Esophagus (tissue), 2 donors: ENCODE measurements around the gene NUDT4B. TPM values are rescaled to one million over a fixed set of nuclear protein-coding genes. Genes with fewer than 3 reads are reported as not detected.
"Not testable (repeated sequence)": the region's sequence is repeated elsewhere in the genome, so short reads cannot be mapped to it uniquely, and the experiment has no call there.

Experiments used
- H3K27ac ChIP-seq, 2 donors: one replicate each; pipeline ENCODE4 v1.5.1; 2013; ENCODE audit warnings: low read depth in 2 of 2, mild to moderate bottlenecking in 2 of 2, inconsistent platforms in 1 of 2, low read length in 1 of 2, moderate library complexity in 1 of 2
- H3K27me3 ChIP-seq, 2 donors: one replicate each; pipeline ENCODE4 v1.6.1; 2013; ENCODE audit warnings: low read length in 2 of 2, control low read depth in 1 of 2, mild to moderate bottlenecking in 1 of 2; ENCODE audit not compliant: insufficient read depth in 2 of 2, control insufficient read depth in 1 of 2
- H3K36me3 ChIP-seq, 2 donors: one replicate each; pipeline ENCODE4 v1.6.1; 2013; ENCODE audit warnings: low read length in 1 of 2; ENCODE audit not compliant: control insufficient read depth in 2 of 2, insufficient read depth in 2 of 2
- H3K4me1 ChIP-seq, 2 donors: one replicate each; pipeline ENCODE4 v1.6.1; 2013; ENCODE audit warnings: low read length in 1 of 2; ENCODE audit not compliant: control insufficient read depth in 2 of 2, insufficient read depth in 2 of 2
- H3K4me3 ChIP-seq, 2 donors: one replicate each; pipeline ENCODE4 v1.5.1; 2013; ENCODE audit warnings: low read length in 2 of 2, mild to moderate bottlenecking in 2 of 2, low read depth in 1 of 2, moderate library complexity in 1 of 2
- H3K9me3 ChIP-seq, 2 donors: one replicate each; pipeline ENCODE4 v1.6.1; 2013; ENCODE audit warnings: mild to moderate bottlenecking in 2 of 2, low read depth in 1 of 2, low read length in 1 of 2, moderate library complexity in 1 of 2; ENCODE audit not compliant: control insufficient read depth in 2 of 2, insufficient read depth in 1 of 2
- WGBS, 2 donors: extraction: QIAGEN DNeasy Blood & Tissue Kit; methylation state at CpG; one replicate each; pipeline ENCODE4 v1.1.7; 2013; 5-methylcytosine and 5-hydroxymethylcytosine counted together
- polyA plus RNA-seq, 2 donors: library from polyadenylated mRNA; stranded (reverse); fragments of 200-250 nt; gene quantifications; one replicate each; pipeline ENCODE4 v1.2.3, GENCODE V29; 2013
- donor health status: healthy with polysubstance abuse.
- donor health status: Bipolar disorder and iron deficiency.

NUDT4B gene
- polyA plus RNA-seq, 2 donors: 0.08 to 0.92 TPM

GRCh38 chr1:148716966-148717520 is 31.5 kb upstream of the NUDT4B start:
- H3K9me3 ChIP-seq, H3K36me3 ChIP-seq, H3K27ac ChIP-seq, H3K27me3 ChIP-seq, H3K4me1 ChIP-seq, H3K4me3 ChIP-seq: not testable (repeated sequence)
- WGBS, 2 donors: no CpG with 5 or more reads among the region's 1 CpG

DNA sequence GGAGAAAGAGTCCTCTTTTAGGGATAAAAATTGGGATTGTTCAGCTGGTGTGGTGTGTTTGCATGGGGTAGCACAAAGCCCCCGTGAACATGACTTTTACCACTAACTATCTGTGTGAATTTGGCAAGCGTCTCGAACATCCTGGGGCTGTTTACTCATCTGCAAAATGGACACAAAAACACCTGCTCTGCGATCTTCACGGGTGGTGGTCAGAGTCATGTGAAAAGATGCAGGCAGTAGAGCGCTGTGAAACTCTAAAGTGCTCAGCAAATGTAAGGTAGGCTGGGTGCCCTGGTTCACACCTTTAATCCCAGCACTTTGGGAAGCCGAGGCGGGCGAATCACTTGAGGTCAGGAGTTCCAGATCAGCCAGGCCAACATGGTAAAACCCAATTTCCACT is 27.7 kb upstream of the NUDT4B start:
- no CpG with 5 or more reads among the region's 9 CpGs for WGBS, 2 donors
- not testable (repeated sequence) for H3K4me1 ChIP-seq, H3K9me3 ChIP-seq, H3K27ac ChIP-seq, H3K27me3 ChIP-seq, H3K4me3 ChIP-seq, H3K36me3 ChIP-seq

DNA sequence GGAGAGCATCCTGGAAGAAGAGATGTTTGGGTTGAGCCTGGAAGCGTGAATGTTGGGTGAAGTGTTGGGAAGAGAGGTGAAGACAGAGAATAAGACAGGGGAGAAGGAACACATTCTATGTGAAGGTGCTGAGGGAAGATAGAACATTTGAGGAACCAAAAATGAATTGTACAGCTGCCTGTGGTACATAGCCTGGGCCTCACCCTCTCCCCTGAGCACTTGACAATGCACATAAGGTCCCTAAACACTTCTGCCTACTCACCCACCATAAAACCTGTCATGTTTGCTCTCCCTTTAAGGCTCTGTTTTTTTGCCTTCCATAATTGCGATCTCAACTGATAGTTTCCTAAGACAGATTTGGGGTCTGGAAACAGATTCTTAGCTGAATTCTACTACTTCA is 25.8 kb upstream of the NUDT4B start:
- no CpG with 5 or more reads among the region's 2 CpGs for WGBS, 2 donors
- H3K4me1 ChIP-seq, H3K4me3 ChIP-seq, H3K27me3 ChIP-seq, H3K27ac ChIP-seq, H3K36me3 ChIP-seq, H3K9me3 ChIP-seq: not testable (repeated sequence)

GRCh38 chr1:148723515-148723914 is 25.1 kb upstream of the NUDT4B start:
- H3K27me3 ChIP-seq, H3K4me3 ChIP-seq, H3K4me1 ChIP-seq, H3K9me3 ChIP-seq, H3K27ac ChIP-seq, H3K36me3 ChIP-seq: not testable (repeated sequence)
- no CpG with 5 or more reads among the region's 3 CpGs for WGBS, 2 donors

GRCh38 chr1:148724872-148725271 is 23.7 kb upstream of the NUDT4B start:
- not testable (repeated sequence) for H3K27ac ChIP-seq, H3K9me3 ChIP-seq, H3K4me3 ChIP-seq, H3K27me3 ChIP-seq, H3K36me3 ChIP-seq, H3K4me1 ChIP-seq
- WGBS, 2 donors: no CpG with 5 or more reads among the region's 3 CpGs

- no CpG with 5 or more reads among the region's 2 CpGs for WGBS, 2 donors
- not testable (repeated sequence) for H3K4me3 ChIP-seq
These were observed 20.7 kb upstream of the NUDT4B start for GRCh38 chr1:148727862-148728261.

GRCh38 chr1:148729128-148729527 is 19.4 kb upstream of the NUDT4B start:
- H3K9me3 ChIP-seq, H3K4me3 ChIP-seq, H3K36me3 ChIP-seq, H3K4me1 ChIP-seq, H3K27me3 ChIP-seq, H3K27ac ChIP-seq: not testable (repeated sequence)
- no CpG with 5 or more reads among the region's 3 CpGs for WGBS, 2 donors

More at GRCh38 chr1:148727862-148728261, 20.7 kb upstream of the NUDT4B start:
- not testable (repeated sequence) for H3K9me3 ChIP-seq, H3K36me3 ChIP-seq, H3K27me3 ChIP-seq, H3K27ac ChIP-seq, H3K4me1 ChIP-seq

DNA sequence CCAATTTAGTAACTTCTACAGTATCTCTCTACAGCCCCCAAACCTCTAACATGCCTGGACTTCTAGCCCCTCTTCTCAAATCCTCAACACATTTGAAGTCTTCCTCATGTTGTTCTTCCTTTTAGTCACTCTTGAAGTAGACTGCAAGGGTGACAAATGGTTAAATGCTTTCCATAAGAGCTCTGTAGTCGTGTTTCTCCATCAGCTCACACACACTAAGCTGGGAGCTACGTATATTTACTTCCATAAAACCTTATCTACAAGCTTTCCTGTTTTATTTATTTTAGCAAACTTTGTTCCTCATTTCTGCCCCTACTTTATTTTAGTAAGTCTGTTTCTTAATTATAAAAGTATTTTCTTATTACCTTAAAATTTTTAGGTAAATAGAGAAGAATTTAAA is 19.0 kb upstream of the NUDT4B start:
- H3K27ac ChIP-seq, H3K27me3 ChIP-seq, H3K9me3 ChIP-seq, H3K4me3 ChIP-seq, H3K4me1 ChIP-seq, H3K36me3 ChIP-seq: not testable (repeated sequence)
- no CpG with 5 or more reads among the region's 2 CpGs for WGBS, 2 donors

- H3K27me3 ChIP-seq, H3K36me3 ChIP-seq, H3K9me3 ChIP-seq, H3K4me1 ChIP-seq, H3K4me3 ChIP-seq, H3K27ac ChIP-seq: not testable (repeated sequence)
- WGBS, 2 donors: no CpG with 5 or more reads among the region's 4 CpGs
These were observed 16.3 kb upstream of the NUDT4B start for GRCh38 chr1:148732277-148732676.

GRCh38 chr1:148733585-148734310 is 14.8 kb upstream of the NUDT4B start:
- WGBS, 2 donors: no CpG with 5 or more reads among the region's 5 CpGs
- not testable (repeated sequence) for H3K4me1 ChIP-seq

More at GRCh38 chr1:148733585-148734310, 14.8 kb upstream of the NUDT4B start:
- not testable (repeated sequence) for H3K9me3 ChIP-seq, H3K4me3 ChIP-seq, H3K27ac ChIP-seq, H3K27me3 ChIP-seq, H3K36me3 ChIP-seq
